GM19099 (cell line): ENCODE data around the gene ARHGEF4.

ENCODE experiments used
- POLR2A ChIP-seq: IDR thresholded peaks from 3 replicates; pipeline ENCODE4 v1.6.1; 2011; ENCODE audit warnings: low read depth; ENCODE audit not compliant: insufficient read length; ENCODE audit errors: extremely low read depth

The ARHGEF4 gene

GRCh38 chr2:131048641-131049040 lies 211.9 kb downstream of the ARHGEF4 start:
- no peak for TF ChIP-seq POLR2A

GRCh38 chr2:131049150-131049718 lies 212.5 kb downstream of the ARHGEF4 start:
- no peak for TF ChIP-seq POLR2A

- no peak for TF ChIP-seq POLR2A
These were observed 214.2 kb downstream of the ARHGEF4 start for GRCh38 chr2:131050896-131051295.

GRCh38 chr2:131052741-131053263 lies 216.1 kb downstream of the ARHGEF4 start:
- no peak for TF ChIP-seq POLR2A

GRCh38 chr2:131054488-131054887 lies 217.8 kb downstream of the ARHGEF4 start:
- no peak for TF ChIP-seq POLR2A

GRCh38 chr2:131055169-131056065 lies 218.7 kb downstream of the ARHGEF4 start:
- TF ChIP-seq POLR2A, result no peak

- TF ChIP-seq POLR2A, result no peak
These were observed 219.7 kb downstream of the ARHGEF4 start for GRCh38 chr2:131056204-131056931.

- TF ChIP-seq POLR2A, result no peak
These were observed 220.2 kb downstream of the ARHGEF4 start for GRCh38 chr2:131056932-131057287.

GRCh38 chr2:131058214-131058843 lies 221.6 kb downstream of the ARHGEF4 start:
- TF ChIP-seq POLR2A, result no peak

- TF ChIP-seq POLR2A, result no peak
These were observed 222.2 kb downstream of the ARHGEF4 start for GRCh38 chr2:131058920-131059319.

GRCh38 chr2:131063501-131064283 lies 227.0 kb downstream of the ARHGEF4 start:
- no peak for TF ChIP-seq POLR2A

GRCh38 chr2:131064589-131065512 lies 228.1 kb downstream of the ARHGEF4 start:
- no peak for TF ChIP-seq POLR2A

GRCh38 chr2:131067465-131068125 lies 230.9 kb downstream of the ARHGEF4 start:
- no peak for TF ChIP-seq POLR2A
